HG02852 (cell line): Measurements from ENCODE around the gene IL36RN.
"Not testable (repeated sequence)": the region's sequence is repeated elsewhere in the genome, so short reads cannot be mapped to it uniquely, and the experiment has no call there.

Experiments used
- ATAC-seq: cut with Tn5 transposase; IDR thresholded peaks from one replicate; pipeline ENCODE4 v1.9.1; 2021; ENCODE audit warnings: mild to moderate bottlenecking, moderate library complexity; ENCODE audit not compliant: unreplicated experiment

IL36RN gene

GRCh38 chr2:113072584-113072983, 13.6 kb downstream of the IL36RN start:
- ATAC-seq = no peak

DNA sequence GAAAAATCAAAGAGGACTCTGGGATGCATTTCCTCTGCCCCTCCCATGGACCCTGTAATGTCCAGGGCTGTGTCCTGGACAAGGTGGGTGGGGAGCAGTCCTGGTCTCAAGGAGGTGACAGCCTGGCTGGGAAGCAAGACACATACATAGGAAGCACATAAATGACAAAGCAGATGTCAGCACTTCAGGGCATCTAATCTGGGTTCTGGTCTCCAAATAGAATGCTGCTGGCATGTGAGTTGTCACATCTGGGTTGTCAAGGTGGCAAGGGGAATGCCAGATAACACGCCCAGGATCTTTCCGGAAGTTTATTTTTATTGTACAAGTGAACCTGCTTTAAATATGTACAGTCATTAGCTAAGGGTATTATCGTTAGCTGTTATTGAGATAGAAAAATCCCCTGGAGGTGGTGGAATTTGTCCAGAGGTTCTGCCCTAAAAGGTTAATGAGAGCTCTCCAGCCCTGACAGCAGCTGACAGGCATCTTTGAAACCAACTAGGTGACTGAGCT, 14.4 kb downstream of the IL36RN start:
- ATAC-seq = no peak

GRCh38 chr2:113075030-113075429, 16.0 kb downstream of the IL36RN start:
- no peak for ATAC-seq

GRCh38 chr2:113075600-113075999, 16.6 kb downstream of the IL36RN start:
- ATAC-seq = no peak

- no peak for ATAC-seq
Measured at GRCh38 chr2:113076954-113077669, 18.1 kb downstream of the IL36RN start.

DNA sequence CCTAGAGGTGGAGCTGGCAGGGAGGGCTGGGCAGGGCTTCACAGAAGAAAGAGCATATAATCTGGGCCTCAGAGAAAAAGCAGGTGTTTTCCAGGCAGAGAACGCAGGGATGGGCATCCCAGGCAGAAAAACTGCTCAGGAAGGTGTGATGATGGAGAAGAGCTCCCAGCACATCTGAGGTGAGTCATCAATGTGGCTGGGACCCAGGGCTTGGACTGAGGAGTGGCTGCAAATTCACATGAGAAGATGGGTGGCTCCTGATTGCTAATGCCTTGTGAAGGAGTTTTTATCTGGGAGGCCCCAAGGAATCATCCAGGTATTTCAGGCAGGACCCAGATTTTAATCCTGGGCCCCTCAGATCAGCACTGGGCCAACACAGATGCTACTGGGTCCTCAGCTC, 18.9 kb downstream of the IL36RN start:
- no peak for ATAC-seq

DNA sequence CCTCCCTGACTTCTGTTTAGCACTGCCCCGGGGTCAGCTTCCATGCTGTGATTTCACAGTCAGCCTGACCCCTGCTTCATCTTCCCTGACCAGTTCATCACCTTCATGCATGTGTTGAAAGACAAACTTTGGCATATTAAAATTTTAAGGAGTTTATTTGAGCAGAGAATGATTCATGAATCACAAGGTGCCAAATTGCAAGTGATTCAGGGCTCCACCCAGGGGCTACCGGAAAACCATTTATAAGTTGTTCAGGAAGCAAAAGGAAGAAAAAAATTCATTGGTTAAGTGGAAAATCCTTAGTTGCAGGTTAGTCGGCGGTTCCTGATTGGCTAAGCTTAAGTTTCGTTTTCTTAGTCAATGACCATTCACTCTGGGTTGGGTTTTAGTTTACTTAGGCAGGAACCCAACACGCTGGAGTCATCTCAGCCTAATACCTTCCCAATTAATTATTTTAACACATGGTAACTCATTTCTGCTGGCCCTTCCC, 19.4 kb downstream of the IL36RN start:
- ATAC-seq = no peak

DNA sequence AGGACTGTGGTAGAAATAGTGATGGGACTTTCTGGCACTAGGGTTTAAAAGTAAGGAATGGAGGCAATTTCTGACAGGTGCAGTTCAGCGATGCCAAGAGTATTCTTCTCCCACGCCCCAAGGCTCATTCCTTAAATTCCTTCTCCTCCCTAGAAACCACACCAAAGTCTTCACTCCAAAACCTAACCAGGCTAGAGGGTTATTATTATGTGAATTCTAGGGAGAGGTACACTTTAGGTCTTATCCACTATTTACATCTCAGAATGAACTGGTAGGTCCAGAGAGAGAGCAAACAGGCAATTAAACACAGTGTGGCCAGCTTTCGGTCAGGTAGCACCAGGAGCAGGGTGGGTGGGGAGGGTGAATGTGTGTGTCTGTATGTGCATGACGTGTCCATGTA, 20.1 kb downstream of the IL36RN start:
- ATAC-seq = no peak

DNA sequence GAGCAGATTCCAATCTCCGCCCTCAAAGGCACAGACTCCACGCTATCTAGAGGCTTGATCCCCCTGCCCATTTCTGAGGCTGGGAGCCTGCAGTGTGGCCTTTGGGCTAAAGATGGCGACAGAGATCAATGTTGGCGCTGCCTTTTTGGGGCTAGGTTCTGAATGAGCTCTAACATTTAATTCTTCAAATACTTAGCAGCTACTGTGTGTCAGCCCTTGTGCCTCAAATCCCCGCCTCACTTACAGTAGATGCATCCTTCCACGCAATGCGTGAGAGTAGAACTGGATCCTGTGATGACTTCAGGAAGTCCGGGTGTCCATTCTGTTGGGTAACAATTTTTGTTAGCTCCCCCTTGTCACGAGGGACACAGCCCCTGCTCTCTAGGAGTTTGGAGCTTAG, 21.1 kb downstream of the IL36RN start:
- ATAC-seq = no peak

DNA sequence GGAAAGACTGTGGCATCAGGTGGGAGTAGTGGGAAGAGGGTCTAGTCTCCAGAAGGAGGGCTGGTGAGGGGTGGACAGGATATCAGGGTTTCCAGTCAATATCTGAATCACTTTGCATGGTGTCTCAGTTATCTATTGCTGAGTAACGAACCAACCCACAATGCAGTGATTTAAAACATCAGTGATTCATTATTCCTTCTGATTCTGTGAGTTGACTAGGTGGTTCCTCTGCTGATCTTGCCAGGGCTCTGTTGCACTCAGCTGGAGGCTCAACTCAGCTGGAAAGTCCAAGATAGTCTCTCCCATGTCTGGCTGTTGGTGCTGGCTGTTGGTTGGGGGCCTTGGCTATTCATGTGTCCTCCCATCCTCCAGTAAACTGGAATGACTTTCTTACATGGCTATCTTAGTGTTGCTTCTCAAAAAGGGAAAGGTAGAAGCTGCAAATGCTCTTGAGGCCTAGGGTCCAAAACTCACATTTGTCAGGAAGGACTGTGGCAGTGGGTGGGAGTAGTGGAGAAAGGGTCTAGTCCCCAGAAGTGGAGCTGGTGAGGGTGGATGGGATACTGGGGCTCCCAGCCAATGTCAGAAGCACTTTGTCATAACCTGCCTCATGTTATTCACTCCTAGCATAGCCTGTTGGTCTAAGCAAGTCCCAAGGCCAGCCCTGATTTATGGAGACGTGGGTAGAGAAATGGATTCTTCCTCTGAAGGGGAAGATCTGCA, 22.7 kb downstream of the IL36RN start:
- ATAC-seq = no peak

- no peak for ATAC-seq
Measured at GRCh38 chr2:113083296-113083695, 24.3 kb downstream of the IL36RN start.

- no peak for ATAC-seq
Measured at GRCh38 chr2:113084249-113085000, 25.4 kb downstream of the IL36RN start.

GRCh38 chr2:113085542-113085941, 26.5 kb downstream of the IL36RN start:
- no peak for ATAC-seq

DNA sequence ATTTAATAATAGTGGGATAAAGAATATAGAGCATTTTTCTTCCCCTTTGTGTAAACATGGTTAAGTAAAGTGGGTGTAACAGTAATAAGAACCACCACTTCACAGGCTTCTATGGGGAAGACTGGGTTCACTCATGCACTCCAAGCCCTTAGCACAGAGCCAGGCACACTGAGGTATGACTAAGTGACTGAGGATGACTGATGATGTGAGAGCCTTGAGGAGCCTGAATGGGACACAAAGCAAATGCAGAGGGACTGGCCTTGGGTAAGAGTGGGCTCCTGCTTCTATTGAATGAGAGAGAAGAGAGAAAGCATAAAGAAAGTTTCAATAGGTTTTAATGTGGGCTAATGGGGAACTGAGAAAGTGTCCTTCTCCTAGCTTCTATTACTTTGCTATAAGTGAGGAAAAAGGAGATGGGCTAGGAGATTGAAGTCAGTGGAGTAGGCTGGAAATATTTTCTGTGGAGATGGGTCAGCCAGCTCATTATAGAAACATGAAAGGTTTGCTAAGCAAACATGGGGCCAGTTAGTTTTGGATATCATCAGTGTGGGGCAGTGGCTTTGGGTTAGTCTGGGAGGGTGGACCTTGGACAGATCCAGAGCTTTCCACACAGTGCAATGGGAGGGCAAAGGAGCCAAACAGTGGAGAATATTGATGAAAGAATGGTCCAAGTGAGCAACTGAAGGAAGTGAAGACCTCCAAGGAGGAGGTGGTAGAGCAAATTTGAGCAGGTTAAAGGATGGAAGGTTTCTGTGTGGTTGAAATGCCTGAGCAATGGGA, 29.4 kb downstream of the IL36RN start:
- no peak for ATAC-seq

DNA sequence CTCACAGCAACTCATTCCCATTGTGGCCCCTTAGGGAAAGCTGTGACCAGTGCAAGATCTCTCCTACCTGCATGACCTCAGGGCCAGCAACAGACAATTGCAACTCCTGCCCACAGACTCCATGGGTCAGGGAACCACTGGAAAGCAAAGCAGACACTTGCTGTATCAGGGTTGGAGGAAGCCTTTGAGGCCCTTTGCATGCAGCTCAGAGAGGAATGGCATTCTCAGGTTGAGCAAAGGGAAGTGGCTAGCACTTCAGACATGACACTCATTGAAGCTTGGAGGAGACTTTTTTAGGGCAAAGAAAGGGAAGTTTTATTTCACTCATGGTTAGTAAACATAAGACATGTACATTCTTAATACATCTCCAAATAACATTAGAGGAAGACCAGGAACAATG, 30.9 kb downstream of the IL36RN start:
- ATAC-seq = no peak

GRCh38 chr2:113091231-113091896, 32.4 kb downstream of the IL36RN start:
- no peak for ATAC-seq

DNA sequence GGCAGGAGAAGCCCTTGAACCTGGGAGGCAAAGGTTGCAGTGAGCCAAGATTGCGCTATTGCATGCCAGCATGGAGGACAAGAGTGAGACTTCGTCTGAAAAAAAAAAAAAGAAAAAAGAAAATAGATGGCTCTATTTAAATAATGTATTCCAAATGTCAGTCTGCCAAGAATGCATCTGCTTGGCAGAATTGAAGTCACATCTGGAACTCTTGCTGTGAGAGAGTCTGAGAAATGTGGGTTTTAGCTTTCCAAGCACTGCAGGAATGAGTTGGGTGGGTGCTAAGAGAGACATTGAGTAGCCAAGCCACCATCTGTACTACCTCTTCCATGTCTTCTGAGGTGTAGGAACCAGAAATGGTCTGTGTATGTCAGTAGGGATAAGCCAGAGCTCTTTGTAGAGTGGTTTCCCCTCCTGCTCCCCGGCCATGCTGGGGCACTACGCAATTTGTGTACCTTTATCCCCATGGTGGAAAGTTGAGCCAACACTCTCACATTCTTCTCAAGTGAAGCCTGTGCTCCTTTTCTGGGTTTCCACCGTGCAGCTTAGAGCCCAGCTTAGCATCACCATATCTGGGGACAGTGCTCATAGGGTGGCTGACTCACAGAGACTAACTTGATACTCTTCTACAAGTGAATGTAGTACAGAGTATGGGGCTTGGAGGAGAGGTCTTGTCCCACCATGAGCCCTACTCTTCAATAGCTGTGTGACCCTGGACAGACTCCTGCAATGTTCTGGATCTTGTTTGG, 34.0 kb downstream of the IL36RN start:
- no peak for ATAC-seq

DNA sequence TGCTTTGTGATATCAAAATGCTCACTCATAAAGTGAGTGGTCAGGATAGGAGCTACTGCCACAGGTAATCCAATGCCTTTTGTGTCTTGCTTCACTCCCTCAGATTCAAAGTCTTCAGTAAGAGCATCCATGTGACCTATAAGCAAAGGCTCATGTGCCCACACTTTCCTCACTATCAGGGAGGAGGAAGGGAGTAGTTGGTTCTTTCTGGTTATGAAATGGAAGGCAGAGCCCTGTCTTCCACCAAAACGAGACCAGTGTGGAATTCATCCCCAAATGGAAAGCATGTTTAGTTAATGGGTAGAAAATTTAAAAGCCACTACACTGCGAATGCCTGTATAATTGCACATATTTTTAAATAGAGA, 34.6 kb downstream of the IL36RN start:
- ATAC-seq = no peak

DNA sequence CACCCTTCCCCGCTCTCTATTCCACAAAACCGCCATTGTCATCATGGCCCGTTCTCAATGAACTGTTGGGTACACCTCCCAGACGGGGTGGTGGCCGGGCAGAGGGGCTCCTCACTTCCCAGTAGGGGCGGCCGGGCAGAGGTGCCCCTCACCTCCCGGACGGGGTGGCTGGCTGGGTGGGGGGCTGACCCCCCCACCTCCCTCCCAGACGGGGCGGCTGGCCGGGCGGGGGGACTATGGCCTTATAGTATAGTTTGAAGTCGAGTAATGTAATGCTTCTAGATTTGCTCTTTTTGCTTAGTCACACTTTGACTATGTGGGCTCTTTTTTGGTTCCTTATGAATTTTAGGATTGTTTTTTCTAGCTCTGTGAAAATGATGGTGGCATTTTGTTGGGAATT, 37.3 kb downstream of the IL36RN start:
- not testable (repeated sequence) for ATAC-seq
